Smooth muscle cell of the brain vasculature (primary cell): ENCODE results near the gene ARFGAP3.

Experiments used
- DNase-seq: peaks from one replicate; pipeline ENCODE4 v3.0.0-alpha.2; 2012; ENCODE audit warnings: low read depth, low spot score

The ARFGAP3 gene

GRCh38 chr22:42856865-42857704 lies at the start of gene ARFGAP3:
ARFGAP3 (minus strand) TSS chr22:42857273; CDS start chr22:42857182, 91 bp downstream.
- DNase-seq: peak; percentile 86

DNA sequence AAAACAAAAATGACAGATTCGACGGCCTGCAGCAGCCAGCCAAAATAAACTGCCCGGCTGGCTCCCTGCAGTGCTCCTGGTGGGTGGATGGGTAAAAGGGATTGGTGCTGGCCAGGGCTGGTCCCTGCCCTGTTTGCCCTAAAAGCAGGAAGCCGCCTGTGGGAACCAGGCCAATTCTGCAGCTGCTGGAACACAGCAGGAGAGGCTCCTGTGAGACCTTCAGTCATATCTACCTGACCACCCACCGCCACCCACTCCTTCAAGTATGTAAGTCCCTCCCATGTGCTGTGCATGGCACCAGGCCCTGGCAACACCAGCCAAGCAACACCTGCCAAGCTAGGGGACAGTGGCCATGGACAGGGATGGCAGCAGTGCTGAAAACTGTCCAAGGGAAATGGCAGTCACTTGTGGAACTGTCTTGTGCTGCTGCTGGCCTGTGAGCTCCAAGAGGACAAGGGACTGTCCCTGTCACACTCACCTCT lies 48.7 kb upstream of the ARFGAP3 start:
- DNase-seq: no peak

- DNase-seq: no peak
Measured at GRCh38 chr22:42905217-42905616, 48.1 kb upstream of the ARFGAP3 start.

- no peak for DNase-seq
Measured at GRCh38 chr22:42904050-42904449, 47.0 kb upstream of the ARFGAP3 start.

DNA sequence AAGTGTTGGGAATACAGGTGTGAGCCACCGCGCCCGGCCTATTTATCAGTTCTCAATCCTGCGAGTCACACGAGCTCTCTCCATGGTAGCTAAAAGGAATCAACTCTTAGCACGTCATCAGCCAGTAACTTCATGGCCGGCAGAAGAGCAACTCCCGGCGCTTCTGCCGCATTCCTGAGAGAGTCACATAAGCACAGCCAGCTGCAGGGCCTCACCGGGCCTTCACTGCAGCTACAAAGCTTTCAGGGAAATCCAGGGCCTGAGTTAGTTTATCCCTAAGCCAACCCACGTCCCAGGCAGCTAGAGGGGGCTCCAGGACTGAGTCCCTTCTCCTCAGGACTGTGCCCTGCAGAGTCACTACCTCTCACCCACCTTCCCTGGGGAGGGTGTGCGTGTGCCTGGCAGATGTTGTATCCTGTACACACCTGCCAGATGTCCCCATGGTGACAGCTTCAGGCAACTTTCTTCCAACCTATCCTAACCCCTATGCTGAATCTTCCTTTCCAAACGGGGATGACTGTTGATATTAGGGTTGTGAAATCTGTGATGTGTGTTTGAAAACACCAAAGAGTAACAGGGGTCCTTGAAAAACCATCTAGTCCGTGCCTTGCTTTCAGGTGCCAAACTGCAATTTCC lies 45.9 kb upstream of the ARFGAP3 start:
- DNase-seq: no peak

DNA sequence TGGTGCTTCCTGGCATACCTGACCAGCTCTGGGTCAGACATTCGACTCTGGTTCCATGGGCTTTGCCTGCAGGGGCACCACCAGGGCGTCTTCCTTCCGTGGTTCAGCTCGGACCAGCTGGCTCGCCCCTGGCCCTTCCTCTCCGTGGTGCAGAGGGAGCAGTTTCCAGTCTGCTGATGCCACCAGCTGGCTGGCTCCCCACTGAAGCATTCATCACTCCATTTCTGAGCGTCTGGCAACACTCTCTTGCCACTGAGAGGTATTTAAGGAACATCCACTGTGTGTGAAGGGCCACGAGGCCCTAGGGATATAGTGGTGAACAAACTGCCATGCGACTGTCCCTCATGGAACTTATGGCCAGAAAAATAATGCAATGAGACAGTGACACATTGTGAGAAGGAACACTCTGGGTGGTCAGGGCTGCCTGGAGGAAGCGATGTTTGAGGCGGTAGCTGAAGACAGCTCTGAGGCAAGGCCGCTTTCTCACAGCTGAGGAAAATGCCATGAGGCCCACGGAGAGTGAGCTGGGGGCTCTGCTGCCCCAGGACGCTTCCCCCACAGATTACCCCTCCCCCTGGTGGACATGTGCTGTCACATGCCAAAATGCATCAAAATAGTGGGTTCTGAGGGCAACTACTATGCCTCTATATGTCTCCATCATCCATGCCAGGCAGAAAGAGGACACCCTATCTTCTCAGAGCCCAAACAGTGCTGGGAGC lies 44.9 kb upstream of the ARFGAP3 start:
- no peak for DNase-seq

- DNase-seq: no peak
Measured at GRCh38 chr22:42897960-42898359, 40.9 kb upstream of the ARFGAP3 start.

GRCh38 chr22:42895541-42895981 lies 38.5 kb upstream of the ARFGAP3 start:
- no peak for DNase-seq

GRCh38 chr22:42895087-42895486 lies 38.0 kb upstream of the ARFGAP3 start:
- no peak for DNase-seq

DNA sequence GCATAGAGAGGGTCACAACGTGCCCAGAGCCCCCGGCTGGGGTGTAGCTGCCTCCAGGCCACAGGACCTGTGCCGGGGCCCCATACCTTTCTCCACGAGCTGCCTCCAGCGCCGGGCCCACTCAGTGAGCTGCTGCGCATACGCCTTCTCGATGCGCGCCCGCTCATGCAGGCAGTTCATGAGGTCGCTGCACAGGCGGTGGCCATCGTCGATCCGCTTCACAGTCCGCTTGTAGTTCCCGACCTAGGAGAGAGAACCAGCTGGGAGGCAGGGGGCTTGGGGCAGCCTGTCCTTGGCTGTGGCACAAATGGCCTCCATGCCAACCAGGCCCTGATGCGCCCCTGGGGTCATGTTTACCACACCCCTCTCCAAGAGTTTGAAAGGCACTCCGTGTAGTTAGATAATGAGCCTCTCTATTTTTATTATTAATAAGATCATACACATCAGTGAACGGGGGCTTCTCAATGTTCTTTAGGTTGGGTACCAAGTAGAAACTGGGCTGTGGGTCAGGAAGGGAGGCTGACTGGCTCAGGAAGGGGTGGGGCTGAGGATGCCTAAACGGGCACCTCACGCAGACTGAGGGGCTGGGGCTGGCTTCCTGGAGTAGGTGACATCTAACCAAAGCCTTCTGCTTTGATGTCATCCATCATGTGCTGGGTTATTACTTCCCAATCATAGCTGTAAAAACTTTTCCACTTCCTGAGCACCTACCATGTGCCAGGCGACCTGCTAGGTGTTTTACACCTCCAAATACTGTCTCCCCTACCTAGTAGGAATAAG lies 36.5 kb upstream of the ARFGAP3 start:
- DNase-seq: no peak

GRCh38 chr22:42892571-42893316 lies 35.7 kb upstream of the ARFGAP3 start:
- no peak for DNase-seq

- no peak for DNase-seq
Measured at GRCh38 chr22:42892156-42892555, 35.1 kb upstream of the ARFGAP3 start.

DNA sequence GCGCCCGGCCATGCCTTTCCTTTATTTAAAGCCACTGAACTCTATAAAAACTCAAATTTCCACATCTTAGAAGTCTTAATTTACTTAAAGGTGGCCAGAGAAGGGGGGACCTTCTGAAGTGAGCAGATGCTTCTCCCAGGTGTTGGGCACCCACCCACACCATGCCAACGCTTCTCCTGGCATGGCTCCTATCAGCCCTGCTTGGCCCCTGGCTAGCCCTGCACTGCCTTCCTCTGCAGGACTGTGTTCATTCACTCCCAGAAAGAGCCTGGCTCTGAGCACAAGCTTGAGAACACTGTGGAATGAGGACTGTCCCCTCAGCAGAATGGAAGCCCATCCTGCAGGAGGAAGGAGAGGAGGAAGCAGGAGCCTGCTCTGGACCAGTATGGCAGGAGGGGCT lies 34.6 kb upstream of the ARFGAP3 start:
- DNase-seq: no peak

DNA sequence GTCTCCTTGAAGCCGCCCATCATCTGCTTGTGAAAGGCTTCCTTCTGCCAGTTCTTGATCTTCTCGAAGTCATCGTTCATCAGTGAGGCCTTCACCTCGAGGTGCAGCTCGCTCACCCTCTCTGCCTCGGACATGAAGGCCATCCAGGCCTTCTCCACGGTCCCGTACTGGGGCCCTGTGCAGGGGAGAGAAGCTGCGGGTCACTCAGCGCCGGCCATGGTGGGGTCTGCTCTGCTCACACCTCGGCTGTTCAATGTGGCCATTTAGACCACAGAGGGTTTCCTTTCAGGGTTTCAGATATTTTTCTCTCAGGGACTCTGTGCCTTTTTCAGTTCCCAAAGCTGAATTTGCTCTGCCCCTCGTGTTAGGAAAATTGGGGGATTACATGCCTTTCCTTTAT lies 33.9 kb upstream of the ARFGAP3 start:
- no peak for DNase-seq

DNA sequence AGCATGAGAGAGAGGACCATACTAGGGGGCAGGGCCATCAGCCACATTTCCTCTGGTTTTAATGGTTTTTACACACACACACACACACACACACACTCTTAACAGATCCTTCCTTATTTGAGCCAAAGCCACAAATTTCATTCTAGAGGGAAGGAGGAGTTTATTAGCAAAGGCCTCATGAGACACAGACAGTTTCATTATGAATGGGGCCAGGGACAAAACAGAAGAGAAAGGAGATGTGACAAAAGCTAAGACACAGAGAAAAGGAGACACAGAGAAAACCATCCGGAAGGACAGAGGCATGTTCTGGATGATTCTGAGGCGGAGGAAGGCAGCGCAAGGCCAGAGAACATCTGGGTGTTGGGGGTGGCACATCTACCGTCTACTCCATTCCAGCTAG lies 32.2 kb upstream of the ARFGAP3 start:
- DNase-seq: no peak

DNA sequence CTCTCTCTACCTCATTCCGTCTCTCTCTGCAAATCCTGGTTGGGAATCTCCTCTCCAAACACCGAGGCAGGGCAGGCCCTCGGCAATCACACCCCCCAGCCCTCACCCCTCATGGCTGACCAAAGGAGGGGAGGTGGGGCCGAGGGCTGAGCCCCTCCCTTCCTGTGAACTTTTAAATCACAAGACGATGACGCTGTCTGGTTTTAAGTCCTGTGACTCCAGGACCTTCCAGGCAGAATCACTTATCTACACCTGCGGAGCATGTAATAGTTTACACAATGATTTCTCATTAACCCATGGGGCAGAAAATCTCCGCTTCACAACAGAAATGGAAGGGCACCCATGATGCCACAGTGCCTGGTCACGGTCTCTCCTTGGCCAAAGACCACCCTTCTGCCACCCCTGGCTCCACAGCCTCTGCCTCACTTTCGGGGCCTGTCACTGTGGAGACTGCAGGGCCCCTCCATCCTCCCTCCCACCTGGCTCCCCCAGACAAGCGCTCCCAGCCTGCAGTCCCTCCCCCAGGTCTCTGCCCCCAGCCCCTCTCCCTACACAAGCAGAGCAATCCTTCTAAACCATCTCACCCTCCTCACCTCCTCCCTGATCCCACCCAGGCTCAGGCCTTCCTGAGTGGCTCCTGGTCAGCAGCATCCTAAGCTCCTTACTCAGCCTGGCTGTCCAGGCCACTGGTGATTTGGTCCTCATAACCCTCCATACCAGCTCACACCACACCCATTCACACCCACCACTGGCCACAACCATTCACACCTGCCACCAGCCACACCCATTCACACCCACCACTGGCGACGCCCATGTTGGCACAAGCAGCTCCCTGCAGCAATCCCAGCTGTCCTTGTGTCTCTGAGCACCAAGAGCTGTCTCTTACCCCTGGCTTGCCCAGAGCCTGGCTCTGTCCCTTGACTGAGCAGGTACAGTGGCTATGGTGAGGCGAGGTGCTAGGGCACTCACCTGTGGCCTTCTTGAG lies 30.7 kb upstream of the ARFGAP3 start:
- DNase-seq: no peak

DNA sequence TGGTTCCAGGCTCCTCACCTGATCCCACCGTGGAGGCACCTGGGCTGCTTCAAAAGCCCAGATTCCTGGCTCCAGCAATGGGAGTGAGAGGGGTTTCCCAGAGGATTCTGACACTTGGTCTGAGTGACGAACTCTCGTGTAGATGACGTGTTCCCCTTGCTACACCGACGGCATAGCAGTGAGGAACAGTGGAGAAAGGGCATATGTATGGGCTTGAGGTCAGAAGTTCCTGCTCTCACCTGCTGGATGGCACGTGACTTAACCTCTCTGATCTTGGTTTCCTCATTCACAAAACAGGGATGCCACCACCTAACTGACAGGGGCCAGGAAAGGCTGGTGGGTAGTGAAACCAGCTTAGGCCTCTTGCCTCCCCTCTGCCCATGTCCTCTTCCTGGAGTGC lies 30.0 kb upstream of the ARFGAP3 start:
- no peak for DNase-seq

GRCh38 chr22:42885446-42885845 lies 28.4 kb upstream of the ARFGAP3 start:
- no peak for DNase-seq

DNA sequence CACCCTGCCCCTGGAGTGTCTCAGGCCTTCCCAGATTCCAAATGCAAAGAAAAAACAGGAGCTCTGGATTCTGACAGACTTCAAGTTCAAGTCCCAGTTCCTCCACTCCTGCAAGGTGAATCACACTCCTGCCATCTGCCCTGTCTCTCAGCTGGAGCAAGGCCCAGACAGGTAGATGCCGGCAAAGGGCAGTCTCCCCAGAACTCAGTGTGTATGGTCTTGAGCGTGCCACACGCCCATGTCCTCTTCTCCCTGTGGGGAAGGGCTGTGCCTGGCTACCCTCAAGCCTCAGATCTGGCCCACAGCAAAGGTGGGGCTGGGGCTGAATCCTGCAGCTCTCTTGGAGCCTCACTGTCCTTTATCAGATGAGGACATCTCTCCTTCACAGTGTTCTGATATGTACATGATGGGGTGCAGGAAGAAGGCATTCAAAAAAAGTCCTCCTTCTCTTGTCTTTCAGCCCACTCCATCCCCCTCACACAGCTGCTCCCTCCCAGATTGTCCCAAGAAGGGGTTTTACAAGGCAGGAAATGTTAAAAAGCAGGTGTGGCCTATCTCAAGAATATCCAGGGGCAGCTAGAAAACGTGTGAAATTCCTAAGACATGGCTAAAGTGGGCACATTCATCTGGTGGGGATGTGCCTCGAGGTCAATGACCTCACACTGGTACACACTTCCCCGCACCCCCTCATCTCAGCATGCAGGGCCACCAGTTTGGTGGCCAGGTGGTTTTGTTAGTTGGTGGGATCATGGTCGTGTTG lies 27.7 kb upstream of the ARFGAP3 start:
- DNase-seq: no peak
